GM12892 (cell line): ENCODE data around the gene THG1L.

Source experiments
- DNase-seq: peaks from one replicate; pipeline ENCODE4 v3.0.0; 2011; ENCODE audit not compliant: insufficient read length
- FAIRE-seq: peaks from 2 replicates; lab custom pipeline; 2011; peaks lifted over from hg19 to GRCh38; lab: Jason Lieb, UNC
- POLR2A ChIP-seq: IDR thresholded peaks from 2 replicates; pipeline ENCODE4 v1.6.1; 2011; ENCODE audit warnings: low read depth, low read length, control low read depth
- POLR2AphosphoS5 ChIP-seq: IDR thresholded peaks from 2 replicates; pipeline ENCODE4 v1.6.1; 2011; ENCODE audit warnings: low read depth, low read length, control low read depth
- TAF1 ChIP-seq: IDR thresholded peaks from 2 replicates; pipeline ENCODE4 v1.6.1; 2011; ENCODE audit warnings: low read depth, mild to moderate bottlenecking, control low read depth, low read length, borderline replicate concordance

The THG1L gene

GRCh38 chr5:157766902-157767301 lies 35.7 kb downstream of the THG1L start:
- FAIRE-seq (no peak), DNase-seq (no peak)
- TF ChIP-seq POLR2AphosphoS5 (no peak), TAF1 (no peak), POLR2A (no peak)

GRCh38 chr5:157767689-157768088 lies 36.5 kb downstream of the THG1L start:
- DNase-seq (no peak), FAIRE-seq (no peak)

DNA sequence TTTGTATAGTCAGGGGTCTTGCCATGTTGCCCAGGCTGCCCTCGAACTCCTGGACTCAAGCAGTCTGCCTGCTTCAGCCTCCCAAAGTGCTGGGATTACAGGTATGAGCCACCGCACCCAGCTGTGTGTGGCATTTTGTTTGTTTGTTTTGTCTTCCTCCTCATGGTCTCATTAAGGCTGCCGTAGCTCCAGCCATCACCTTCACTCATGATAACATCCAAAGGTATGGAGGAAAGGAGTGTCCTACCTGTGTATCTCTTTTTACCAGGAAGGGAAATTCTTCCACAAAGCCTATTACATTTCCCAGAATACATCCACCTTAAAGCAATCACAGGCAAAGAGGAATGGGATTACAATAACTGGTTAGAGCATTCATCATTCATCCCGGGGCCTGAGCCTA lies 39.4 kb downstream of the THG1L start:
- FAIRE-seq = no peak

More at GRCh38 chr5:157767689-157768088, 36.5 kb downstream of the THG1L start:
- TF ChIP-seq TAF1 (no peak), POLR2AphosphoS5 (no peak), POLR2A (no peak)

GRCh38 chr5:157772127-157772526 lies 40.9 kb downstream of the THG1L start:
- no peak for DNase-seq
- FAIRE-seq = no peak

More for the DNA sequence above, 39.4 kb downstream of the THG1L start:
- TF ChIP-seq TAF1 (no peak), POLR2AphosphoS5 (no peak), POLR2A (no peak)
- no peak for DNase-seq

DNA sequence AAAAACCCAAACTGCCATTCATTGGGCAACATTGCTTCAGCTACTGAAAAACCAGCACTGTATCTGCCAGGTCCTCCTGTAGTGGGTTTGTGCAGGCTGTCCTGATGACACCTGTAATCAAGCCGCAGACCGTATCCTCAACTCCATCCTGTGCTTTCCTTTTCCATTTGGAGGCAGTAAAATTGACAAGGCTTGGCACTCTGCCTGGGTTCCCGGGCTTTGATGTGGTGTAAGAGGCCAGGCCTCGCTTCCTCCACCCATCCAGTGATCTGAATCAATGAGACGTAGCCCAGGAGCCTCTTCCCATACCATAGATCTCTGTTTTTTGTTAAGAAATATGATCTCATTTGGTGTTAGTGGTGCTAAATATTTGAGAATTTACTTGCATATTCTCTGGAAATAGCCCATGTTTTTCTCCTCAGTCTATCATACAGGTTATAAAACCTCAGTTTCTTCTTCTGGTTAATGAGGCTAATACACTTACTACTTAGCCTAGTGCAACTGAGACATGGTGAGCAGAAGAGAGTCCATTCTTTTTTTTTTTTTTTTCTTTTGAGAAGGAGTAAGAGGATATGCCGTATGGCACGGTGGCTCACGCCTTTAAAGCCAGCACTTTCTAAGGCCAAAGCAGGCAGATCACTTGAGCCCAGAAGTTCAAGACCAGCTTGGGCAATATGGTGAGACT lies 47.0 kb downstream of the THG1L start:
- DNase-seq (no peak), FAIRE-seq (no peak)
- no peak for TF ChIP-seq POLR2A

More at GRCh38 chr5:157772127-157772526, 40.9 kb downstream of the THG1L start:
- TF ChIP-seq TAF1 = no peak
- no peak for TF ChIP-seq POLR2AphosphoS5
- no peak for TF ChIP-seq POLR2A

DNA sequence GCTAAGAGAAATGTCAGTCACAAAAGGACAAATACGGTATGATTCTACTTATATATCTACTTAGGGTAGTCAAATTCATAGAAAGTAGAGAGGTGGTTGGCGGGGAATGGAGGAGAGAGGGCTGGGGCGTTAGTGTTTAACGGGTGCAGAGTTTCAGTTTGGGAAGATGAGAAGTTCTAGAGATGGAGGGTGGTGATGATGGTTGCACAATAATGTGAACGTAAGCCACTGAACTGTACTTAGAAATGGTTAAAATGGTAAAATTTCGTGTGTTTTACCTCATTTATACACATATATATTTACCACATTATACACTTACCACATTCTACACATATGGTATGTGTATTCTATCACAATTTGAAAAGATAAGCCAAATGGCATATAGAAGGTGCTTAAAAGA lies 48.0 kb downstream of the THG1L start:
- TF ChIP-seq TAF1 (no peak), POLR2AphosphoS5 (no peak), POLR2A (no peak)
- DNase-seq (no peak), FAIRE-seq (no peak)

DNA sequence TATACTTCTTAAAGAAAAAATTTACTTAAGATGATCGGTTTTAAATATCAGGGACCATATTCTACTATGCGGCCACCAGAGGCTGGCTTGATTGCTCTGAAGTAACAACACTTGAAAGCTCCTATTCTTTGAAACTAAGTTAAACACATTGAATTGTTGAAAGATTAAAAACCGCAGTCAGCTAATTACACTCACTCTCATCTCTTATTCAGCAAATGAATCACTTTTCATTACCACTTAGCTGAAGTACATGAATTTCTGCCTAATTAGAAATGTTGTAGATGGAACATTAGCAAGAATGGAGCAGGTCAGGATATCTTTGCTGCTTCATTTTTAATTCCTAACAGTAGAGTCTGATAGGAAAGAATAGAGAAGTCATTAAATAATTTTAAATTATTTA lies 54.6 kb downstream of the THG1L start:
- FAIRE-seq (no peak), DNase-seq (no peak)
- TF ChIP-seq POLR2A (no peak), TAF1 (no peak), POLR2AphosphoS5 (no peak)
